GM21381 (cell line): ENCODE data around the gene CLDND2.
A peak's percentile ranks its signal among the peaks of the same experiment; 100 is the strongest.

Experiments
- ATAC-seq: cut with Tn5 transposase; IDR thresholded peaks from one replicate; pipeline ENCODE4 v1.9.1; 2021; ENCODE audit warnings: mild to moderate bottlenecking, moderate library complexity; ENCODE audit not compliant: unreplicated experiment

Gene CLDND2

DNA sequence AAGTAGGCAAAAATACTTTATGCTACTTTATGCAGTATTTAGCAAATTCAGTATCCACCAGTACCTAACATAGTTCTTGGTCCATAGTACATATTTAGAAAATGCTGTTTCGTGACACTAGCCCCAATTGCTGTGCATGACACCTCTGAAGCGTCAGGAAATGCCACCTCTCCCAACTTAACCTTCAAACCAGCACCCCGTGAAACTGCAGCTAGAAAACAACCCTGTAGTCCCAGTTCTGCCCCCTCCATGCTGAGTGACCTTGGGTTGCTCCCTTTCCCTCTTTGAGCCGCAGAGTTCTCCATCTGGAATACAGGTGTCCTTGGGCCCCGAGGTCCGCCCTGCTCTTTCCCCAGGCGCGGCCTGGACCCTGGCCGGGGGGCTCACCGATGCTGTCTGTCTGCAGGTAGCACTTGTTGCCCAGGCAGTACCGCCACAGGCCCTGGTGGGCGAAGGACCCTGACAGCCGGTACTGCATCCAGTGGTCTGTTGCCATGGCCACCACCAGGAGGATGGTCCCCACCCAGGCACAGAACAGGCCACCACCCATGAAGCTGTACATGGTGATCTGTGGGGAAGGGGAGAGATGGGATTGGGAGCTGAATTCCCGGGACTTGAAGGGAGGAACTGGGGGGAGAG, 18.2 kb upstream of the CLDND2 start:
- ATAC-seq, result no peak

DNA sequence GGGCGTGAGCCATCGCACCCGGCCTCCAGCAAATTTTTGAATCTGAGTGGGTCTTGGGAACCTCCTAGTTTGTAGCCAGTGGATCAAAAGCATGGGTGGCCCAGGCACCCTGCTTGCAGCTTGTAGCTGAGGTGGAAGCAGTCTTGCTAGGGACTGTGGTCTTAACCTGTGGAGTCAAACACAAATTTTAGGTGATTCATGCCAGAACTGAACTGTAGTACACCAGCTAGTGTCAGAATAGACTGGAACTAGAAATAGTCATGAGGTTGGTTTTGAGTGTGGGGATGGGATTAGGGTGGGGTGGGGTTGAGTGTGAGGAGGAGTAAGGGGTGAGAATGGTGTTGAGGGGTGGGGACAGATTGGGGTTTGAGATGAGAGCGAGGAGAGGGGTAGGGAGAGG, 13.2 kb upstream of the CLDND2 start:
- no peak for ATAC-seq

DNA sequence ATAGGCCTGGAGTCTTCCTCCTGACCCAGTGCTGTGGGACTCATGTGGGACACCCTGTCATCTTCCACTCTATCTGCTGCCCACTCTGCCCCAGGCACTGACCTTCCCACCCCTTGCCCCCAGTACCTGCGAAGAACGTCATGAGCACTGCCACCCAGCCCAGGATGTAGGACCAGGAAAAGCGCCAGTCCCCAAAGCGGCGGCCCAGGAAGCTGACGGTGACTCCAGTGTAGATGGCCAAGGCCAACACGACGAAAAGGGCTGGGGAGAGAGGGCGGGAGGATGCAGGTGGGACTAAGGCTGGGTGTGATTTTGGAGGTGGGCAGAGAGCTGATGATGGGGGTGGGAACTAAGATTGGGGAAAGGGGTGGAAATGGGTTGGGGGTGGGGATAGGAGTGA, 11.6 kb upstream of the CLDND2 start:
- ATAC-seq, result no peak

DNA sequence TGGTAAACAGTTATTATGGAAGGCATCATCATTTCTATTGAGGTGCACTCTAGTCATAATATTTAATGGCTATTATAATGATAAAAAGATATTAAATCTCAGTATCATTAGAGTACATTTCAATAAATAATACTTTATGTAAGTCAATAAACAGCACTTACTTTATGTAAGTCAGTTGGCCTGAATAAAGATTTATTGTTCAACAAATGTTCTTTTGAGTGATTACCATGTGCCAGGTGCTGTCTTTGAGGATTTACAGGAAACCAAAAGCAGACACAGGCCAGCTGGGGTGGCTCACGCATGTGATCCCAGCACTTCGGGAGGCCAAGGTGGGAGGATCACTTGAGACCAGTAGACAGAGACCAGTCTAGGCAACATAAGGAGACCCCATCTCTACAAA, 8.6 kb upstream of the CLDND2 start:
- ATAC-seq, result no peak

DNA sequence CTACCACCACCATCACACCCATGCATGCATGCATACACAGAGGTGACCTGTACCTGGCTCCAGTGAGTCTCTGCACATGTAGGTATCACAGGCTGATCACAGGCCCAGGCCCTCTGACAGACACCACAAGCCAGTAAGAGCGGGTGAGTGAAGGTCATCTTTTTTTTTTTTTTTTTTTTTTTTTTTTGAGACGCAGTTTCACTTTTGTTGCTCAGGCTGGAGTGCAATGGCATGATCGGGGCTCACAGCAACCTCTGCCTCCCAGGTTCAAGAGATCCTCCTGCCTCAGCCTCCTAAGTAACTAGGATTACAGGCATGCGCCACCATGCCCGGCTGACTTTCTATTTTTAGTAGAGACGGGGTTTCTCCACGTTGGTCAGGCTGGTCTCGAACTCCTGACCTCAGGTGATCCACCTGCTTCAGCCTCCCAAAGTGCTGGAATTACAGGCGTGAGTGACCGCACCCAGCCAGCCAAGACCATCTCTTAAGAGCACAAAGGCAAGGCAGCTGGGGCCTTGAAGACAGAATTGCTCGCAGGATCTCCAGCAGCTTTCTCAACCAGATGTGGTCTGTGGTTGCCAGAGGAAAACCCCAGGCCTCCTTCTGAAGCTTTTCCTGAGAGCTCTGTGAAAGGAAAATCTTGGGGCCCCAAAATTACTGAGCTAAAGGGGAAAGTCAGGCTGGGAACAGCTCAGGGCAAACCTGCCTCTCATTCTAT, 6.9 kb upstream of the CLDND2 start:
- no peak for ATAC-seq

DNA sequence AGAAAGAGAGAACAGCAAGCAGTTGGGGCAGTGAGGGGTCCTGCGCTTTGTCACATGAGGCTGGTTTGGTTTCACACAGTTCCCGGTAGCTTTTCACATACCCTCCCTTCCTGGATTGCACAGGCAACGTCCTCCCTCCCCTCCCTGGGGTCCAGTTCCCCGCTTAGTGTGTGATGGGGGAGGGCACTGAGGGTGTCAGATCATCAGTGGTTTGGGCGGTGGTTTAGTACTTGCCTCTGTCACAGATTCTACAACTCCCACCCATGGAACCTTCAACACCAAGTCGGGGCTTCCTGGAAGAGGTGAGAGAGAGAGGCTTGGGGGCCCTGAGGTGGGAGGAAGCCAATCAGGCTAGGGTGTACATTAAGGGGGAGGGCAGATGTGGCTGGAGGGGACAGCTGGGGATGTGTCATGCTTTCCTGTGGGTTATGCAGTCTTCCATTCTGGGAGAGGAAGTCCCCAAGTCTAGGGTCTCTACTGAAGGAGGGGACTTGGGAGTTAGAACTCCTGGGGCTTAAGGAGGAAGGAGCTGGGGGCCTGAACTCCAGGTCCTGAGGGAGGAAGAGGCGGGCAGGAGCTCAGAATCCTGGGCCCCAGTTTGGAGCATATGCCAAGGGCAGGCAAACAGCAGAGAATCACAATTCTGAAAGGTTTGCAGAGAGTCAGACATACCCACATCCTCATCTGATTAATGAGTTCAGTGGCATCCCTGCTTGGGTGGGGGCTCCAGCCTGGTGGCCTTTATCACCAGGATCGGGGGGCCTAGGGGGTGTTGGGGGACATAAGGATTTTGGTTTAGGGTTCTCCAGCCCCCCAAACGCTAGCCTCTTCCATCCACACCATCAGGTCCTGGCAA, 4.1 kb upstream of the CLDND2 start, which contains the start of gene NKG7:
Gene NKG7, minus strand, starts transcription at position 6 of the 856 bp plus-strand sequence. CDS start 119 bp downstream, outside the sequence.
- no peak for ATAC-seq

DNA sequence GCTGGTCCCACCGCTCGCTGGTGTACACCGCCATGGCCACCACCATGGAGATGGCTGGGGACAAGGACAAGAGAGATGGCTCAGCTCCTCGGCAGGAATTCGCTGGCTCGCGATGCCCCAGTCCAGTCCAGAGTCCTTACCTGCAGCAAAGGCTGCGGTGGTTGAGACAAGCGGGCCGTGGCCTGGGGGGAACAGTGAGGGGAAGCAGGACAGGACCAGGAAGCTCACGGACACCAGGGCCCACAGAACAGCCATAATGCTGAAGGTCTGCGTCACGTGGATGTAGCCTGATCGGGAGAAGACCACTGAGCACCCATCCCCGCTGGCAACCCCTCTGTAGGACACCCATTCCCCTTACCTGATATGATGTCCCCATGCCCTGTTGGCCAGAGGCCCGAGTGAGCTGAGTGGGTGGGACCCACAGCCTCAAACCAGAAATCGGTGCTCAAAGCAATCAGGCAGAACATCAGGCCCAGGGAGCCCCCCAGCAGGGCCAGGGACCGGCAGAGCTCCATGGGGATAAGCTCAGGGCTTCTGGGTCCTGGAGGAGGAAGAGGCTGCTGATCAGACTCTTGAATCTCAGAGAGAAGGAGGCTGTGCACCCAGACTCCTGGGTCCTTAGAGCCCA, 3.3 kb upstream of the CLDND2 start:
- no peak for ATAC-seq

DNA sequence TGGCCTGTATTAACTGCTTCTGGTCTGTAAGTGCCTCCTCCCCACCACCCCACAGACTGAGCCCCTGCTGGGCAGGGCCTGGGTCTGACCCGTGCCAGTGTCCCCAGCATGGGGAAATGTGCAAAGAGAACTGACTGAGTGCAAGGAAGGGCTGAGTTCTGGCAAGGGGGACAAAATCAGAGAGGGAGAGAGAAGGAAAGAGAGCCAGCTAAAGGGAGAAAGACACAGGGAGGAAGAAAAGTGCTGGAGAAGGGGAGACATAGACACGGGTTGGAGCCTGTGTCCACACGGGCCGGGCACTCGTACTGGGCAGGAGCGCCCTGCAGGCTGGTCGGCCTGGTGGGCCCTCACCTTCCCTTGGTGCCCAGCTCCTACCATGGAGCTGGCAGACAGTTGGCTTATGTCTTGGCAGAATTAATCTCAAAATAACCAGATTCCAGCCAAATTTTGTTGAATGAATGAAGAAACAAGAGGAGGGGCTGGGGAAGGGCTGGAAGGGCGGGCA, 2.4 kb upstream of the CLDND2 start:
- no peak for ATAC-seq

DNA sequence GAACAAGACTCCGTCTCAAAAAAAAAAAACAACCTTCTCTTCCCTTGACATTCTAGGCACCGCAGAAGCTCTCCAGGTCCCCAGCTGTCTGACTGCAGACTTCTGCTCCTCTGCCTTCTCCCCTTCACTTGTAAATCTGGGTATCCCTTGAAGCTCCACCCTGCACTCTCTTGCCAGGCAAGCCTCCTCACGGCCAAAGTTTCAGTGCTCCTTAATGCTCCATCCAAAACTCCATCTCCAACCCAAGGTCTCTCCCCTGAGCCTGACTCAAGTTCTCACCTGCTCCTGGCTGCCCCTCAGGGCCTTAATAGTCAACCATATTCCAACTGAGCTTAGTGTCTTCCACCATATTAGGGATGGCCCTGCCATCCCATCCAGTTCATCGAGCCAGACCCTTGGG, 1.4 kb upstream of the CLDND2 start:
- no peak for ATAC-seq

DNA sequence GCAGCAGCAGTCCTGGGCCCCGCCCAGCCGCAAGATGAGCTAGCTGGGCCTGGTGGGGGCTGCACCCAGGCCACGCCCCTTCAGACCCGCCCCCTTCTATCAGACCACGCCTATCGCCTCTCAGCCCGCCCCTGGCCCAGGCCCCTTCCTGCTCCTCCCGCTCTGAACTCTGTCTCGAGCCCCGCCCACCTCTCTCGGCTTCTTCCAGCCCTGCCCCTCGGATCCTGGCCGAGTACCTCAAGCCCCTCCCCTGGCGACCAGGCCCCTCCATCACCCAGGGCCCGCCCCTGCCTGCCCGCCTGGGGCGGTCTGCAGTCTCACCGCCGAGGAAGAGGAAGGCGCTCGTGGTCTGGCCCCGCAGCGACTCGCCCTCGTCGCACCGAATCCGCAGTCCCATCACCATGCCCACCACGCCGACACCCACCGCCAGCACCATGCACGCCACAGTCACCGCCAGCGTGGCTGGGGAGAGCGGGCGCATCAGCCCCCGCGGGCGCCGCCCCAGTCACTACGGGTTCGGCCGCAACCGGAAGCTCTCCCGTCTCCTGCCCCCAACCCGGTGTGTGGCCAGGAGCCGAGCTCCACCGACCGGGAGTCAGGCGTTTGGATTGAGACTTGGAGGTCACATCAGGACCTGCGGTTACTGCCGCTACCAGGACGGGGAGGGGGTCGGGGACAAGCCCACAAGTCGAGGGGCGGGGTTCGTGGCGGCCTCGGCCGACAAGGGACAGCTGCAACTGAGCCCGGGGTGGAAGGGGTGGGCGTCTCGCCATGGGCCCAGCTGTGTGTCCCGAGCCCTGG, 1.0 kb downstream of the CLDND2 start:
- peak; percentile 77 for ATAC-seq

DNA sequence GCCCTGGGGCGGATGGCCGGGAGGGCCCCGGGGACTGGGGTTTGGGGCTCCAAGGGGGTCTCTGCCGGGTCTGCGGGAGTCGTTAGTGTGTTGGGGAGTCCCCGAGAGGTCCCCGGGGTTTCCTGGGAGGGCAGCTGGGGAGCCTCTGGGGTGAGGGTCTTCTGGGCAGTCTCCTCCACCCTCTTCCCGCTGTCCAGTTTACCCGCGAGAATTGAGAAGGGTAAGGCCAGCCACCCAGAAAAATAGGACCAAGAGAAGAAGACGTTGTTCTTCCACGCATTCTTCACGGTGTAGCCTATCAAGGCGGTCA, 1.6 kb downstream of the CLDND2 start:
- ATAC-seq, result no peak

DNA sequence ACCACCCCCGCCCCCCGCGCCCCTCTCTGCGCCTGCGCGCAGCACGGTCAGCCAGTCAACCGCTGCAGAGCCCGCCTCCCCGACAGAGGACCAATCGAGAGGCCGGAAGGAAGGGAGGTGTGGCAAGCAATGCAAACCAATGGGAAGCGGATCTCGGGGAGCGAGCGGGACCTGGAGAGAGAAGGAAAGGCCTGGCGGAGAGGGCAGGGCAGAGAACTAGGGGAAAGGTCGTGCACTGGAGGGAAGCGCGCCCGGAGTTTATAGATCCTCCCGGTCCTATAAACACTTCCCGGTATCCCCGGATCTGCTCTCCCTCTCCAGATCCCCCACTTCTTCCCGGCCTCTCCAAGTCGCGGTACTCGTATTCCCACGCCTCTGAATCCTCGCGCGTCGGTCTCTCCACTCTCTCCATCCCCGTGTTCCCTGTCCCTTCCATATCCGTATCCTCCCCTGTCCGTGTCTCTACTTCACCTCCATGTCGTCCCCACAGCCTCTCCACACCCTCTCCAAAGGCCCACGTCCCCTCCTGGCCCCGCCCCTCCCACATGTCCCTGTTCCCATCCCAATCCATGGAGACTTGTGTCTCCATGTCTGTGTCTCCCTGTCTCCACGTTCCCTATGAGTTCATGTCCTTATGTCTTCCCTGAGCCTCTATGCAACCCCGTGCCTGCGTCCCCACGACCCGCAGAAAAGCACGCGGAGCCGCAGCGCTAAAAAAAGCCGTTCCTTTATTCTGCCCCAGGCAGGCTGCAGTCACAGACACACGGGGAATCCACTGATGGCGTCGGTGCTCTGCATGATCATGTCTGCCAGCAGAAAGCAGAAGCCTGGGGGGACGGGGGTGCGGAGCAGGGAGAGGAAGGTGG, 2.2 kb downstream of the CLDND2 start:
- ATAC-seq, result peak; percentile 48

DNA sequence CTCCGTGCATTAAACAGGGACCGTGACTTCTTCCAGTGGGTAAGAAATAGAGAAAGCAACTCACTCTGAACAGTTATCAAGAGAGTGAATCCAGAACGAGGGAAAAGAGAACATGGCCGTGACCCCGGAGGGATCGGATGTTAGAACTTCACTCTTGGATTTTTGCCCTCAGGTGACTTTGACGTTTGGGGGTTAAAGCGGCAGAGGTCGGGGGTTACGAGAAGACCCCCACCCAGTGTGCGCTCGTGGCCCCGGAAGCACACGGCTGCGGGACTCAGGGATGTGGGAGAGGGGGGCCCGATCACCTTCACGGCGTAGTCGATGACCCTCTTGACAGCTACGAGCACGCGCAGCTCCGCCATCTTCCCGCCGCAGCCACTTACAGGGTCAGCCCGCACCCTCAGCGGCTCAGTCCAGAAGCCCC, 2.8 kb downstream of the CLDND2 start, which contains the start of gene ETFB:
Gene ETFB, minus strand, starts transcription at position 424 of the 424 bp plus-strand sequence. Its CDS starts 62 bp downstream, at position 362.
- ATAC-seq, result no peak

DNA sequence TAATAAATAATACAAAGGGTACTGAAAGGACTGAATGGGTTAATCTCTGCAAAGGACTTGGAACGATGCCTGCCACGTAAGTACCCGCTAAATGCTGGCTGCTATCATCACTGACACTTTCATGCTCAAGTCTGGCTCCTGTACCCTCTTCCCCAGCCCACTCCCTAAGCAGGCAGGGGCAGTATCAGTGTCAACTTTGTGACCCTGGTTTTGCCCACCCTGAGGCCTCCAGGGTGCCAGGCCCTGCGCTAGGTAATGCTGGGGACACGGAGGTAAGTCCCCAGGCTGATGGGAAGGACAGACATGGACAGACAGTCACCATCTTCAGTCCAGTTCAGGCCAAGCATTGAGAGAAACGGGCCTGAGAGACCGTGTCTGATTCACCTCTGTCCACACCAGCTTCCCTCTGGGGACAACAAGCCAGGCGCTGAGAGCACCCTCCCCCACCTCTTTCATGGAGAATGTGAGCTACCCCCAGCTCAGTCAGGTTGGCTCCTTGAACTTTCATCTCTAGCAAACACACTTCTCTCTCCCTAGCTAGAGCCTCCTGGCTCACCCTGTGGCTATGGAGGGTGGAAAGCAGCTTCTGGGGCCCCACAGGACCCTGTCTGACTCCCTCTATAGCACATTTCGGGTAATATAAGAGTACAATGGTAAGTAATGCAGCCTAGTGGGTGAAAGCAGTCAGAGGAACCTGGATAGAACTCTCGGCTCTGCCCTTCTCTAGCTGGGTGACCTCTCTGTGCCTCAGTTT, 3.4 kb downstream of the CLDND2 start:
- no peak for ATAC-seq

DNA sequence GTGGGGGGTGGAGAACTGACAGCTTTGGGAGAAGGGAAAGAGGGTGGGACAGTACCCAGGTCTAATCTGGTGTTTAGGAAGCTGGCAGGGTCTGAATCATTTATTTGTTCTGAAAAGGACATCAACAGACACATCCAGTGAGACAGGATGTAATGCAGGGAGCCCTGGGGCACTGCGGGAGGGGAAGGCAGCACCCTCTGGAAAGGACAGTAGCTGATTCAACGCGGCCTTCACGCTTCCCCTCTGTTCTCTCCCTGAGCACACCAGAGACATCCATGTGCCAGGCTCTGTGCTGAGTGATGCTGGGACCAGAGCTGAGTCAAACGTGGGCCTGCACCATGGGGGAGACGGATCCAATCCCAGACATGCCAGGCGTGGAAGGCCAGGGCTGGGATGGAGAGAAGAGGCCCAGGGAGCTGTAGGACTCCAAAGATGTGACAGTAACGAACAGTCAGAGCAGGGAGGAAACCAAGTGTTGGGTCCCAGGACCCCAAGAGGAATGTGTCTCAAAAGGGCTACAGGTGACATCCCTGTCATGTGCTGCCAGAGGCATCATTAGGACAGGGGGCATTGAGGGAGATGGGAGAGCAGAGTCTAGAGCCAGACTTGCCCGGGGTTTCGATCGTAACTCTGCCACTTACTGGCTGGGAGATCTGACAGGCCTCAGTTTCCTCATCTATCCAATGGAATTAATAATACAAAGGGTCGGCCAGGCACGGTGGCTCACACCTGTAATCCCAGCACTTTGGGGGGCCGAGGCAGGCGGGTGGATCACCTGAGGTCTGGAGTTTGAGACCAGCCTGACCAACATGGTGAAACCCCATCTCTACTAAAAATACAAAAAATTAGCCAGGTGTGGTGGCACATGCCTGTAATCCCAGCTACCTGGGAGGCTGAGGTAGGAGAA, 4.3 kb downstream of the CLDND2 start:
- no peak for ATAC-seq

DNA sequence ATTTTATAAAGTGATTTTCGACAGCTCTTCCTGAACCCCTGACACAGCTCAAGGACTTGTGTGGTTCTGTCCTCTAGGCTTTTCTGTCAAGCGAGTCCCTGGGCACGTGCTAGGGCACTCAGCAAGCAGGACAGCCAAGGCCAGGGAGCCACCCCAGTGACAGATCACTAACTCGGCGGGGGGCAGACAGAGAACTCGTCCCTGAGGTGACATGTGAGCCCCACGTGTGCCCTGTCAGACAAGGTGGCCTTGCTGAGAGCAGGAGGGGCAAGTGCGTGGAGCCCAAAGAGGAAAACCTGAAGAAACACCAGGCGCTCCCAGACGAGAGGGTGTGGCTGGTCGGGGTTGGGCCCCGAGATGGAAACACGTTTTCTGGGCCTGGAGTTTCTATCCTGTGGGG, 7.6 kb downstream of the CLDND2 start:
- no peak for ATAC-seq

DNA sequence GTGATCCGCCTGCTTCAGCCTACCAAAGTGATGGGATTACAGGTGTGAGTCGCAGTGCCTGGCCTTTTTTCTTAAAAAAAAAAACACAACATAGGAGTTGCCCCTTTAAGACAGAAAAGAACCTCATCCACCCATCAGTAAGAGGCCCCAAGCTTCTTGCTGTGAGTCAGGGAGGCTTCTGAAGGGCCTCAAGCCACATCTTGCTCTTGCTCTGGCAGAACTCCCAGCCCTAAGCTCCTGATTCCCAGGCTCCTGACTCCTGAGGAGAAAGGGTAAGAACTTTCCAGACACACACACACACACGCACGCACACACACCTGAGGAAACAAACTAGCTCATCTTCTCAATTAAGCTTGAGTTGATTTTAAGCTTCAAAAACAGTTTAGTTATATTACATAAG, 9.5 kb downstream of the CLDND2 start:
- no peak for ATAC-seq

DNA sequence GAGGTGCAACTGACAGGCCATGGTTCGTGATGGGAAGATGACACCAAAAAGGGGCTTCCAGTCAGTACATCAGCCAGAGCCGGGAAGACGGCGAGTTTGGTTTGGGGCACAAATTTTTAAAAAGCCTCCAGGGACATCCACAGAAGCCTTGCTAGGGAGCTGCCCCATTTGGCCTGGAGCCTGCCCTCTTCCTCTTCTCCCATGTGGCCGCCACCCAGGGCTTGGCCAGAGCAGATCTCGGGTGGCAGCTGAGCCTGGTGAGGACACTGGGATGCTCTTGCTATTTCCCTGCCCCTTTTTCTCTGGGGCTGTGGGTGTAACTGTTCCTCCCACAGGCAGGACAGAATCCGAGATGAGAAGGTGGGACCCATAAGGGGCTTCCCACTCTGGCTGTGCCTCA, 10.9 kb downstream of the CLDND2 start:
- no peak for ATAC-seq
